OCI-LY3 (cell line): Measurements from ENCODE around the gene EFHC1.

ENCODE experiments used
- CTCF ChIP-seq: fragments of 200-600, 300-600 bp; sonication (generic); IDR thresholded peaks from 2 replicates; pipeline ENCODE4 v1.5.1; 2014; ENCODE audit warnings: antibody characterized with exemption, low read length, low read depth
- EZH2phosphoT487 ChIP-seq: fragments of 200-600 bp; shearing (Covaris generic); IDR thresholded peaks from 2 replicates; pipeline ENCODE4 v1.6.1; 2018; ENCODE audit warnings: antibody characterized with exemption, mixed run types, low read depth

- TF ChIP-seq CTCF = no peak
- no peak for TF ChIP-seq EZH2phosphoT487
Observed at GRCh38 chr6:52564856-52565255, 144.7 kb downstream of the EFHC1 start.
